ENCODE measurements around the gene FAR1.

The FAR1 gene

DNA sequence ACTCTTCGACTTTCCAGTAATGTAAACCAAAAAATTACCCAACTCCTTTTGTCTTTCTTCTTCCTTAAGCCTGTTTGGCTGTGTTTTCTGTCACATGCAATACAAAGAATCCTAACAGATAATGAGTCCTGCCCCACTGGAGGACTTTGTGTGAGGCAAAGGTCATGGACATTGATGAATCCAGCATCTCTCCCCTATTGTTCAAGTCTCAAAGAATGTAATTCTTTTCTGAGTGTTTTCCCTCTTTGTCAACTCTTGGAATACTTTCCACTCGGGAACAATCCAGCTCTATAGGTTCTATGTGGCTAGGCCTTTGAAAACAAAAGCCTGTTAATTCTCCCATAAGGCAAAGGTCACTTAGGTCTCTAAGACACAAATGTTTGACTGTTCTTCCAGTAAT lies 100.7 kb downstream of the FAR1 start:
- no peak overlapping the region for H2AFZ ChIP-seq (ENCODE audit: low read depth, low read length, severe bottlenecking)
- no peaks in the 10 kb centered on the region for H3K9me3 ChIP-seq (ENCODE audit: insufficient read depth, low read length)
- H3K27me3 ChIP-seq (ENCODE audit: low read length) = no peaks in the 10 kb centered on the region
- H3K36me3 ChIP-seq (ENCODE audit: low read length) = no peaks in the 10 kb centered on the region
- no peak overlapping the region for H3K27ac ChIP-seq (ENCODE audit: low read depth, low read length)
- H3K4me2 ChIP-seq (ENCODE audit: low read depth, low read length, poor library complexity, severe bottlenecking) = no peak overlapping the region
- H3F3A ChIP-seq (ENCODE audit: insufficient read depth) = no peaks in the 10 kb centered on the region
- no peaks in the 10 kb centered on the region for H3K9me2 ChIP-seq (replicated peaks; ENCODE audit: insufficient read depth, low read length)
- TF ChIP-seq, protein P1, sequence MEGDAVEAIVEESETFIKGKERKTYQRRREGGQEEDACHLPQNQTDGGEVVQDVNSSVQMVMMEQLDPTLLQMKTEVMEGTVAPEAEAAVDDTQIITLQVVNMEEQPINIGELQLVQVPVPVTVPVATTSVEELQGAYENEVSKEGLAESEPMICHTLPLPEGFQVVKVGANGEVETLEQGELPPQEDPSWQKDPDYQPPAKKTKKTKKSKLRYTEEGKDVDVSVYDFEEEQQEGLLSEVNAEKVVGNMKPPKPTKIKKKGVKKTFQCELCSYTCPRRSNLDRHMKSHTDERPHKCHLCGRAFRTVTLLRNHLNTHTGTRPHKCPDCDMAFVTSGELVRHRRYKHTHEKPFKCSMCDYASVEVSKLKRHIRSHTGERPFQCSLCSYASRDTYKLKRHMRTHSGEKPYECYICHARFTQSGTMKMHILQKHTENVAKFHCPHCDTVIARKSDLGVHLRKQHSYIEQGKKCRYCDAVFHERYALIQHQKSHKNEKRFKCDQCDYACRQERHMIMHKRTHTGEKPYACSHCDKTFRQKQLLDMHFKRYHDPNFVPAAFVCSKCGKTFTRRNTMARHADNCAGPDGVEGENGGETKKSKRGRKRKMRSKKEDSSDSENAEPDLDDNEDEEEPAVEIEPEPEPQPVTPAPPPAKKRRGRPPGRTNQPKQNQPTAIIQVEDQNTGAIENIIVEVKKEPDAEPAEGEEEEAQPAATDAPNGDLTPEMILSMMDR (IDR thresholded peaks at IDR 0.05; ENCODE audit: insufficient read depth, low read length, poor library complexity, severe bottlenecking) = no peak
- TF ChIP-seq EZH2phosphoT487 (conservative IDR thresholded peaks at IDR 0.05; ENCODE audit: low read length) = no peak
- H3K4me3 ChIP-seq (ENCODE audit: insufficient read depth, low read length, poor library complexity, severe bottlenecking) = no peak overlapping the region
- H3K9ac ChIP-seq (ENCODE audit: low read length) = no peak overlapping the region
- H4K20me1 ChIP-seq (ENCODE audit: low read depth, low read length) = no peaks in the 10 kb centered on the region
- no peaks in the 10 kb centered on the region for H3K79me2 ChIP-seq (ENCODE audit: insufficient read depth, low read length)

DNA sequence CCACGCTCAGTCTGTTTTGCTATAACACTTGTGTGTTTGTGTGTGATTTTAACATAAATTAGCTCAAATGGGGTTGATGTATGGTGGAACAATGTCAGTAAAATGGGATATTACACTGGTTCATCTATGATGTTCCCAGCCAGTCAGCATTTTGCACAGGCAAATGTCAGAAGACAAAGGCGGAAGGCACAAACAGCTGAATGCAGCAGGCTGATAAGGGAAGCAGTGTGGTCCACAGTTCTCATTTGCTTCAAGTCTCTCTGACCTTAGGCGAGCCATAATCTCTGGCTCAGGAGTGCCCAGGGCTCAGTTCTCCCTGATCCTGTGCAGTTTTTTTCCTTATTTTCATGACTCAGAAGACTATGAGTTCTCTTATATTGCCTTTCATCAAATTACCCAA lies 102.7 kb downstream of the FAR1 start:
- H3K4me2 ChIP-seq (ENCODE audit: low read depth, low read length, poor library complexity, severe bottlenecking) = no peak overlapping the region
- no peak overlapping the region for H3K27ac ChIP-seq (ENCODE audit: low read depth, low read length)
- H3F3A ChIP-seq (ENCODE audit: insufficient read depth) = no peaks in the 10 kb centered on the region
- H3K79me2 ChIP-seq (ENCODE audit: insufficient read depth, low read length) = no peaks in the 10 kb centered on the region
- H4K20me1 ChIP-seq (ENCODE audit: low read depth, low read length) = no peaks in the 10 kb centered on the region
- TF ChIP-seq, protein P1 (IDR thresholded peaks at IDR 0.05; ENCODE audit: insufficient read depth, low read length, poor library complexity, severe bottlenecking) = no peak
- no peak for TF ChIP-seq EZH2phosphoT487 (conservative IDR thresholded peaks at IDR 0.05; ENCODE audit: low read length)
- H3K4me3 ChIP-seq (ENCODE audit: insufficient read depth, low read length, poor library complexity, severe bottlenecking) = no peak overlapping the region
- no peak overlapping the region for H3K9ac ChIP-seq (ENCODE audit: low read length)
- H3K36me3 ChIP-seq (ENCODE audit: low read length) = no peaks in the 10 kb centered on the region
- no peaks in the 10 kb centered on the region for H3K27me3 ChIP-seq (ENCODE audit: low read length)
- H3K9me2 ChIP-seq (replicated peaks; ENCODE audit: insufficient read depth, low read length) = no peaks in the 10 kb centered on the region
- no peaks in the 10 kb centered on the region for H3K9me3 ChIP-seq (ENCODE audit: insufficient read depth, low read length)
- no peak overlapping the region for H2AFZ ChIP-seq (ENCODE audit: low read depth, low read length, severe bottlenecking)

DNA sequence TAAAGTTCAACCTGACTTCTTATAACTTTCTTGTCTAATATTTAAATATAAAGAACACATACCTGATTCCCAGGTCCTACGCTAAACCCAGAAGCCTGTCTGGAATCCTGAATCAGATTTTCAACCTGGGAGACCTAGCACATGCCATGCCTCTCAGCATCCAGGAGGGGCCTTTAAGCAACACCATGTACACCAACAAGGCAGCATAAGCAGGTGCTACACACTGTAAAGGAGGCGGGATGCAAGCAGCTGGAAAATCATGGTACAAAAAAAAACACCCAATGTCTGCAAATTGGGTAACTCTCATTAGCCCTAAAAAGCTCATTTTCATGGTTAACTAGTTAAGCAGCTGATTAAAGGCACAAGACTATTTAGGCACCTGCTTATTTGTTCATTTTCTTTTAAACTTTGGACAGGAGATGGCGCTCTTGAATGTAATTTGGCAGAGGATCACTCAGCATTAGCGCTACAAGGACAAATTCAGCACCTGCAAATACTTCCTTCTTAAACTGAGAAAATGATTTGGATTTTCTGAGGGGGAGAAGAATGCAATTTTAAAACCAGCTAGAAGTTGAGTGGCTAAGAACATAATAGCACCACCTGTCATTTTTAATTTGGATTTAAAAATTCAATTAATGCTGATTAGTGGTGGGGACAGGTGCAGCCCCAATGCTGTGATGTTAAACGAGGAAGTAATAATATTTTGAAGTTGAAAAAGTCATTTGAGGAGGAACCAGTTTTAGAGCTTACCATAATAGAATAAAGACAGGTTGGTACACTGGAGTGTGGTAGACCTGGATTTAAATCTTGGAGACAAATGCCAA lies 104.0 kb downstream of the FAR1 start:
- Histone ChIP-seq H3K9me3 (ENCODE audit: insufficient read depth, low read length) (no peaks in the 10 kb centered on the region), H3K79me2 (ENCODE audit: insufficient read depth, low read length) (no peaks in the 10 kb centered on the region), H3K9me2 (replicated peaks; ENCODE audit: insufficient read depth, low read length) (no peaks in the 10 kb centered on the region), H3F3A (ENCODE audit: insufficient read depth) (no peaks in the 10 kb centered on the region), H3K36me3 (ENCODE audit: low read length) (no peaks in the 10 kb centered on the region), H3K4me3 (ENCODE audit: insufficient read depth, low read length, poor library complexity, severe bottlenecking) (no peak overlapping the region), H4K20me1 (ENCODE audit: low read depth, low read length) (no peaks in the 10 kb centered on the region), H2AFZ (ENCODE audit: low read depth, low read length, severe bottlenecking) (no peak overlapping the region), H3K9ac (ENCODE audit: low read length) (no peak overlapping the region), H3K27ac (ENCODE audit: low read depth, low read length) (no peak overlapping the region), H3K27me3 (ENCODE audit: low read length) (no peaks in the 10 kb centered on the region), H3K4me2 (ENCODE audit: low read depth, low read length, poor library complexity, severe bottlenecking) (no peak overlapping the region)
- TF ChIP-seq, protein P1 (IDR thresholded peaks at IDR 0.05; ENCODE audit: insufficient read depth, low read length, poor library complexity, severe bottlenecking) = peak; percentile 86
- TF ChIP-seq EZH2phosphoT487 (conservative IDR thresholded peaks at IDR 0.05; ENCODE audit: low read length) = no peak
